Esophagus muscularis mucosa (tissue), 4 donors: ENCODE data around the gene PER3. TPM values are rescaled to one million over a fixed set of nuclear protein-coding genes. Genes with fewer than 3 reads are reported as not detected.

ENCODE experiments used
- DNase-seq: peaks from one replicate; pipeline ENCODE4 v3.0.0-alpha.2; 2017; ENCODE audit errors: extremely low spot score
- H3K27ac ChIP-seq, 4 donors: fragments of 200-600 bp; sonication (generic); replicated peaks in 1 of 4; 1 replicate in 3 of 4; 2 replicates in 1 of 4; pipeline ENCODE4 v1.5.1; 2016 to 2019; ENCODE audit warnings: mild to moderate bottlenecking in 1 of 4
- H3K27me3 ChIP-seq, 4 donors: fragments of 200-600 bp; sonication (generic); one replicate each; pipeline versions ENCODE4 v1.5.1 to v1.6.0; 2016 to 2019
- H3K36me3 ChIP-seq, 4 donors: fragments of 200-600 bp; sonication (generic); one replicate each; pipeline ENCODE4 v1.5.1; 2016 to 2019
- H3K4me1 ChIP-seq, 4 donors: fragments of 200-600 bp; sonication (generic); one replicate each; pipeline ENCODE4 v1.5.1; 2016 to 2019
- H3K4me3 ChIP-seq, 4 donors: fragments of 200-600 bp; sonication (generic); 1 replicate in 2 of 4; 2 replicates in 2 of 4; pipeline ENCODE4 v1.5.1; 2016 to 2019; ENCODE audit warnings: mild to moderate bottlenecking in 4 of 4, moderate library complexity in 1 of 4
- H3K9me3 ChIP-seq, 4 donors: fragments of 200-600 bp; sonication (generic); 1 replicate in 3 of 4; 2 replicates in 1 of 4; pipeline ENCODE4 v1.5.1; 2016 to 2019
- CTCF ChIP-seq, 3 experiments: fragments of 200-600 bp in 2 of 3; fragments of 450-650 bp in 1 of 3; sonication (generic) in 2 of 3; IDR thresholded peaks; one replicate each; pipeline ENCODE4 v1.5.1; 2017 to 2019; ENCODE audit warnings: antibody characterized with exemption in 3 of 3, mild to moderate bottlenecking in 2 of 3, moderate library complexity in 1 of 3
- EP300 ChIP-seq: sonication (generic); formaldehyde crosslinking; IDR thresholded peaks from one replicate; pipeline ENCODE4 v1.6.1; 2017; ENCODE audit warnings: antibody characterized with exemption
- POLR2A ChIP-seq: fragments of 450-650 bp; IDR thresholded peaks from one replicate; pipeline ENCODE4 v1.6.1; 2017; ENCODE audit warnings: antibody characterized with exemption, moderate library complexity, mild to moderate bottlenecking, low read depth
- POLR2AphosphoS5 ChIP-seq, 2 donors: sonication (generic); formaldehyde crosslinking; IDR thresholded peaks; one replicate each; pipeline ENCODE4 v1.6.1; 2017; ENCODE audit warnings: antibody characterized with exemption in 2 of 2
- WGBS: methylation state at CpG from one replicate; pipeline ENCODE4 v1.1.5; 2018; 5-methylcytosine and 5-hydroxymethylcytosine counted together
- intact Hi-C: fragments of 100-400 bp; cut with DNase I; formaldehyde crosslinking; loops from one replicate; pipeline ENCODE4 v1.15.1; 2023
- total RNA-seq, 4 donors: library from RNA; depleted of rRNA; stranded (reverse); fragments of >200 nt; gene quantifications; one replicate each; pipeline versions ENCODE4 v1.1.0 to v1.2.1, GENCODE V29; 2016

Gene PER3
- total RNA-seq, 4 donors from 2014 or later, result 25.8 to 45.8 (median 42.6) TPM

GRCh38 chr1:7781501-7781900 lies 2.6 kb upstream of the PER3 start:
- TF ChIP-seq CTCF (IDR thresholded peaks at IDR 0.05) (no peak), POLR2A (no peak), EP300 (no peak), POLR2AphosphoS5 (IDR thresholded peaks at IDR 0.05) (no peak)
- peaks cover 36 to 54% (median 46%) of the 10 kb centered on the region in 4 donors for H3K36me3 ChIP-seq
- H3K27ac ChIP-seq, result peak overlapping the region in 1 of 4 donors; percentile 96
- H3K4me3 ChIP-seq, result no peak overlapping the region
- 66% methylated on average over 7 of the region's 7 CpGs for WGBS
- no peaks in the 10 kb centered on the region for H3K27me3 ChIP-seq
- intact Hi-C loops, result no loop called here
- no peaks in the 10 kb centered on the region for H3K9me3 ChIP-seq
- peaks cover 14 to 33% (median 32%) of the 10 kb centered on the region in 4 donors for H3K4me1 ChIP-seq
- DNase-seq, result no peak

- H3K9me3 ChIP-seq, result no peaks in the 10 kb centered on the region
- 90% methylated on average over 16 of the region's 16 CpGs for WGBS
- H3K4me1 ChIP-seq, result peaks cover 14 to 38% (median 37%) of the 10 kb centered on the region in 4 donors
- peak overlapping the region; percentile 89 to 98 (median 94) for H3K27ac ChIP-seq
- no peak overlapping the region for H3K4me3 ChIP-seq
- no peaks in the 10 kb centered on the region for H3K27me3 ChIP-seq
- no peak for DNase-seq
- peaks cover 35 to 54% (median 43%) of the 10 kb centered on the region in 4 donors for H3K36me3 ChIP-seq
- no peak for TF ChIP-seq POLR2A
- no peak for TF ChIP-seq EP300
- no peak for TF ChIP-seq CTCF (IDR thresholded peaks at IDR 0.05)
- no peak for TF ChIP-seq POLR2AphosphoS5 (IDR thresholded peaks at IDR 0.05)
- intact Hi-C loops, result no loop called here
Observed at GRCh38 chr1:7781923-7782495, 2.1 kb upstream of the PER3 start.

GRCh38 chr1:7783178-7783711 lies 846 bp upstream of the PER3 start:
- H3K4me1 ChIP-seq, result peaks cover 18 to 51% (median 49%) of the 10 kb centered on the region in 4 donors

GRCh38 chr1:7784492-7785071 lies 491 bp downstream of the PER3 start:
- Histone ChIP-seq H3K36me3 (peaks cover 14 to 46% (median 31%) of the 10 kb centered on the region in 4 donors), H3K4me1 (peaks cover 18 to 60% (median 55%) of the 10 kb centered on the region in 4 donors), H3K4me3 (peak overlapping the region; percentile 69 to 84 (median 78)), H3K9me3 (no peaks in the 10 kb centered on the region), H3K27me3 (no peaks in the 10 kb centered on the region), H3K27ac (peak overlapping the region; percentile 93 to 99 (median 96))
- no peak for TF ChIP-seq POLR2AphosphoS5 (IDR thresholded peaks at IDR 0.05)
- TF ChIP-seq POLR2A, result peak; percentile 19
- intact Hi-C loops, result no loop called here
- DNase-seq, result no peak
- 26% methylated on average over 34 of the region's 52 CpGs for WGBS

More at GRCh38 chr1:7783178-7783711, 846 bp upstream of the PER3 start:
- intact Hi-C loops, result no loop called here
- Histone ChIP-seq H3K4me3 (peak overlapping the region; percentile 69 to 84 (median 78)), H3K9me3 (no peaks in the 10 kb centered on the region), H3K27me3 (no peaks in the 10 kb centered on the region), H3K27ac (peak overlapping the region; percentile 89 to 98 (median 94)), H3K36me3 (peaks cover 23 to 45% (median 34%) of the 10 kb centered on the region in 4 donors)
- WGBS, result 4% methylated on average over 17 of the region's 34 CpGs
- DNase-seq, result no peak
- TF ChIP-seq CTCF (IDR thresholded peaks at IDR 0.05), result no peak
- peak; percentile 8 for TF ChIP-seq POLR2A
- peak in 1 of 2 donors; percentile 39 for TF ChIP-seq POLR2AphosphoS5 (IDR thresholded peaks at IDR 0.05)
- no peak for TF ChIP-seq EP300

- WGBS, result 65% methylated on average over 7 of the region's 7 CpGs
- H3K27ac ChIP-seq, result peak overlapping the region; percentile 93 to 99 (median 96)
- no peak for DNase-seq
- H3K27me3 ChIP-seq, result no peaks in the 10 kb centered on the region
- peaks cover 18 to 60% (median 55%) of the 10 kb centered on the region in 4 donors for H3K4me1 ChIP-seq
- H3K9me3 ChIP-seq, result no peaks in the 10 kb centered on the region
- intact Hi-C loops, result no loop called here
- H3K36me3 ChIP-seq, result peaks cover 13 to 46% (median 31%) of the 10 kb centered on the region in 4 donors
- H3K4me3 ChIP-seq, result peak overlapping the region; percentile 69 to 84 (median 78)
- no peak for TF ChIP-seq POLR2AphosphoS5 (IDR thresholded peaks at IDR 0.05)
- no peak for TF ChIP-seq POLR2A
- TF ChIP-seq EP300, result no peak
- TF ChIP-seq CTCF (IDR thresholded peaks at IDR 0.05), result no peak
Observed at GRCh38 chr1:7785108-7785507, 1.0 kb downstream of the PER3 start.
